Cardiac fibroblast (primary cell): ENCODE results near the gene VAT1.
A peak's percentile ranks its signal among the peaks of the same experiment; 100 is the strongest.

Experiments
- DNase-seq, 2 donors: peaks; one replicate each; pipeline versions ENCODE4 v3.0.0 to v3.0.0-alpha.2; 2010; ENCODE audit warnings: low read depth in 2 of 2
- H3K4me3 ChIP-seq, 2 donors: replicated peaks in 1 of 2; 1 replicate in 1 of 2; 2 replicates in 1 of 2; pipeline ENCODE4 v1.5.1; 2011; ENCODE audit warnings: low read depth in 2 of 2, low read length in 2 of 2, mild to moderate bottlenecking in 2 of 2, moderate library complexity in 1 of 2
- TF ChIP-seq, protein P1 (sequence below): IDR thresholded peaks from one replicate; pipeline ENCODE4 v1.5.1; 2011; ENCODE audit warnings: low read depth, mild to moderate bottlenecking, low read length, inconsistent platforms

The VAT1 gene

DNA sequence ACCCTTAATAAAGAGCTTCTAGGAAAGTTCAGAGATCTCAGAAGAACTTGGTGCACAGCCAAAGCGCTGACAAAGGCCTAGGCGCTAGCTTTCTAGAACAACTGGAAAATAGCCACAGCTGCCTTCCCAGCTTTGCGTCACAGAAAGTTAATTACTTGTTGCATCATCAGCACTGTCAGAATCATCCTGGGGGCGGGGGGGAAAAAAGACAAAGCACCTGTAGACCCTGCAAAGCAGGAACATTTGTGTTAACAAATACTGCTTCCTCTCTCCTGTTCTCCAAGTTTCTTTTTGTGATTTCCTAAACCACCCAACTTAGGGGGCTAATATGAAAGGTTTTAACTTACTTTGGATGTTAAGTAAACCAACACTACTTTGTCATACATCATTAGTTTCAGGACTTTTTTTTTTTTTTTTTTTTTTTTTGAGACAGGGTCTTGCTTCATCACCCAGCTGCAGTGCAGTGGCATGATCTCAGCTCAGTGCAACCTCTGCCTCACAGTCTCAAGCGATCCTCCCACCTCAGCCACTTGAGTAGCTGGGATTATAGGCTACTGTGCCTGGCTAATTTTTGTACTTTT lies 53.1 kb downstream of the VAT1 start:
- DNase-seq = peak; percentile 29 to 55
- TF ChIP-seq, protein P1, sequence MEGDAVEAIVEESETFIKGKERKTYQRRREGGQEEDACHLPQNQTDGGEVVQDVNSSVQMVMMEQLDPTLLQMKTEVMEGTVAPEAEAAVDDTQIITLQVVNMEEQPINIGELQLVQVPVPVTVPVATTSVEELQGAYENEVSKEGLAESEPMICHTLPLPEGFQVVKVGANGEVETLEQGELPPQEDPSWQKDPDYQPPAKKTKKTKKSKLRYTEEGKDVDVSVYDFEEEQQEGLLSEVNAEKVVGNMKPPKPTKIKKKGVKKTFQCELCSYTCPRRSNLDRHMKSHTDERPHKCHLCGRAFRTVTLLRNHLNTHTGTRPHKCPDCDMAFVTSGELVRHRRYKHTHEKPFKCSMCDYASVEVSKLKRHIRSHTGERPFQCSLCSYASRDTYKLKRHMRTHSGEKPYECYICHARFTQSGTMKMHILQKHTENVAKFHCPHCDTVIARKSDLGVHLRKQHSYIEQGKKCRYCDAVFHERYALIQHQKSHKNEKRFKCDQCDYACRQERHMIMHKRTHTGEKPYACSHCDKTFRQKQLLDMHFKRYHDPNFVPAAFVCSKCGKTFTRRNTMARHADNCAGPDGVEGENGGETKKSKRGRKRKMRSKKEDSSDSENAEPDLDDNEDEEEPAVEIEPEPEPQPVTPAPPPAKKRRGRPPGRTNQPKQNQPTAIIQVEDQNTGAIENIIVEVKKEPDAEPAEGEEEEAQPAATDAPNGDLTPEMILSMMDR = no peak

GRCh38 chr17:42967925-42968324 lies 54.3 kb downstream of the VAT1 start:
- no peak overlapping the region for H3K4me3 ChIP-seq
- no peak for DNase-seq
- TF ChIP-seq, protein P1 = no peak

More for the DNA sequence above, 53.1 kb downstream of the VAT1 start:
- no peak overlapping the region for H3K4me3 ChIP-seq
